GM23338 (cell line): ENCODE data around the gene HMGCS1. TPM values are rescaled to one million over a fixed set of nuclear protein-coding genes. Genes with fewer than 3 reads are reported as not detected.

Experiments
- ATAC-seq: fragments of 200-7000 bp; cut with Tn5 transposase; 3 replicates; pipeline ENCODE4 v1.9.1; 2020
- DNase-seq: peaks from one replicate; pipeline ENCODE4 v3.0.0-alpha.2; 2015; ENCODE audit warnings: low spot score
- H2AFZ ChIP-seq: fragments of 200-600 bp; sonication (generic); 2 replicates; pipeline ENCODE4 v1.8.0; 2016; ENCODE audit warnings: antibody characterized with exemption, mild to moderate bottlenecking, moderate library complexity
- H3F3A ChIP-seq: fragments of 200-600 bp; sonication (generic); replicated peaks from 2 replicates; pipeline ENCODE4 v1.8.0; 2017; ENCODE audit warnings: antibody characterized with exemption, mixed run types, low read depth
- H3K27ac ChIP-seq: fragments of 200-600 bp; sonication (generic); 2 replicates; pipeline ENCODE4 v1.6.1; 2016; ENCODE audit warnings: low read depth
- H3K27me3 ChIP-seq: fragments of 200-600 bp; sonication (generic); 2 replicates; pipeline ENCODE4 v1.8.0; 2016; ENCODE audit warnings: mild to moderate bottlenecking, mixed run types, moderate library complexity; ENCODE audit not compliant: insufficient read depth
- H3K36me3 ChIP-seq: fragments of 200-600 bp; sonication (generic); 2 replicates; pipeline ENCODE4 v1.8.0; 2016; ENCODE audit warnings: mild to moderate bottlenecking; ENCODE audit not compliant: insufficient read depth
- H3K4me1 ChIP-seq: fragments of 200-600 bp; sonication (generic); 2 replicates; pipeline ENCODE4 v1.8.0; 2016; ENCODE audit warnings: mild to moderate bottlenecking, moderate library complexity; ENCODE audit not compliant: insufficient read depth
- H3K4me2 ChIP-seq: fragments of 200-600 bp; sonication (generic); 2 replicates; pipeline ENCODE4 v1.7.1; 2017; ENCODE audit warnings: mixed run types
- H3K4me3 ChIP-seq: fragments of 200-600 bp; sonication (generic); 2 replicates; pipeline ENCODE4 v1.6.1; 2016; ENCODE audit warnings: mixed run types
- H3K79me2 ChIP-seq: fragments of 200-600 bp; sonication (generic); replicated peaks from 2 replicates; pipeline ENCODE4 v1.8.0; 2017; ENCODE audit warnings: mild to moderate bottlenecking; ENCODE audit not compliant: insufficient read depth
- H3K9me2 ChIP-seq: fragments of 200-600 bp; sonication (generic); 2 replicates; pipeline ENCODE4 v1.8.0; 2017; ENCODE audit not compliant: insufficient read depth
- H4K20me1 ChIP-seq: fragments of 200-600 bp; sonication (generic); replicated peaks from 2 replicates; pipeline ENCODE4 v1.8.0; 2017; ENCODE audit warnings: mild to moderate bottlenecking; ENCODE audit not compliant: insufficient read depth
- H3K27ac Mint-ChIP-seq: 2 replicates; pipeline ENCODE4 v1.8.0; 2020; ENCODE audit warnings: inconsistent platforms, mild to moderate bottlenecking, moderate library complexity, mixed read lengths
- H3K27me3 Mint-ChIP-seq: 3 replicates; pipeline ENCODE4 v1.8.0; 2022; ENCODE audit warnings: low read depth, mild to moderate bottlenecking, moderate library complexity, mixed read lengths, inconsistent platforms; ENCODE audit not compliant: insufficient read depth, poor library complexity
- H3K36me3 Mint-ChIP-seq: 3 replicates; pipeline ENCODE4 v1.8.0; 2021; ENCODE audit warnings: low read depth, mild to moderate bottlenecking, inconsistent platforms, moderate library complexity, mixed read lengths
- H3K4me1 Mint-ChIP-seq: 3 replicates; pipeline ENCODE4 v1.8.0; 2020; ENCODE audit warnings: mild to moderate bottlenecking, inconsistent platforms, mixed read lengths
- H3K4me3 Mint-ChIP-seq: 3 replicates; pipeline ENCODE4 v1.8.0; 2021; ENCODE audit warnings: moderate library complexity, mild to moderate bottlenecking, inconsistent platforms, mixed read lengths
- H3K9me3 Mint-ChIP-seq: 3 replicates; pipeline ENCODE4 v1.8.0; 2020; ENCODE audit warnings: moderate library complexity, mild to moderate bottlenecking, inconsistent platforms, mixed read lengths
- CREB1 ChIP-seq: fragments of 250-450 bp; sonication (Bioruptor Pico); IDR thresholded peaks from 2 replicates; pipeline ENCODE4 v1.5.0; 2020; ENCODE audit warnings: low read depth, mild to moderate bottlenecking, moderate library complexity
- CTCF ChIP-seq, 2 experiments: fragments of 200-600 bp in 1 of 2; sonication (generic) in 1 of 2; conservative IDR thresholded peaks; 2 replicates each; pipeline versions ENCODE4 v1.5.1 to v1.6.1; 2016 to 2017; ENCODE audit warnings: antibody characterized with exemption in 2 of 2, low read depth in 2 of 2, mild to moderate bottlenecking in 2 of 2, moderate library complexity in 1 of 2
- EZH2 ChIP-seq: fragments of 200-600 bp; sonication (generic); IDR thresholded peaks from one replicate; pipeline ENCODE4 v1.8.0; 2017; ENCODE audit warnings: antibody characterized with exemption, mild to moderate bottlenecking, low read depth; ENCODE audit not compliant: unreplicated experiment
- EZH2phosphoT487 ChIP-seq: fragments of 200-600 bp; sonication (generic); IDR thresholded peaks from one replicate; pipeline ENCODE4 v1.8.1; 2018; ENCODE audit warnings: antibody characterized with exemption; ENCODE audit not compliant: unreplicated experiment
- JUNB ChIP-seq: IDR thresholded peaks from one replicate; pipeline ENCODE4 v1.6.1; 2016; ENCODE audit warnings: antibody characterized with exemption; ENCODE audit not compliant: unreplicated experiment
- NANOG ChIP-seq: IDR thresholded peaks from 2 replicates; pipeline ENCODE4 v1.6.1; 2016; ENCODE audit warnings: antibody characterized with exemption, borderline replicate concordance
- POLR2AphosphoS5 ChIP-seq: IDR thresholded peaks from 2 replicates; pipeline ENCODE4 v1.6.1; 2016; ENCODE audit warnings: antibody characterized with exemption, low read depth
- STAT1 ChIP-seq: IDR thresholded peaks from one replicate; pipeline ENCODE4 v1.6.1; 2016; ENCODE audit warnings: antibody characterized with exemption; ENCODE audit not compliant: unreplicated experiment
- ZNF114 ChIP-seq: fragments of 250-450 bp; sonication (Bioruptor Pico); IDR thresholded peaks from 2 replicates; pipeline ENCODE4 v1.5.0; 2020; ENCODE audit warnings: mild to moderate bottlenecking, moderate library complexity
- ZNF331 ChIP-seq: fragments of 250-450 bp; sonication (Bioruptor Pico); IDR thresholded peaks from 2 replicates; pipeline ENCODE4 v1.5.0; 2020; ENCODE audit warnings: low read depth, mild to moderate bottlenecking, moderate library complexity
- ZNF462 ChIP-seq: fragments of 250-450 bp; sonication (Bioruptor Pico); IDR thresholded peaks from 2 replicates; pipeline ENCODE4 v1.5.0; 2020; ENCODE audit warnings: mild to moderate bottlenecking, moderate library complexity
- polyA plus RNA-seq: library from polyadenylated mRNA; unstranded; fragments of >200 nt; fragmentation: Nextera tagmentation; extraction: Ambion mirVana; gene quantifications from 2 replicates; pipeline ENCODE4 v1.2.1, GENCODE V29; 2016
- total RNA-seq: library from RNA; depleted of rRNA; stranded (reverse); fragments of >200 nt; shearing (Covaris generic); gene quantifications from 2 replicates; pipeline ENCODE4 v1.2.3, GENCODE V29; 2014
- TF ChIP-seq, protein P1 (sequence below): IDR thresholded peaks from one replicate; pipeline ENCODE4 v1.6.1; 2018; ENCODE audit warnings: antibody characterized with exemption; ENCODE audit not compliant: unreplicated experiment
- TF ChIP-seq, protein P2 (sequence below): IDR thresholded peaks from 2 replicates; pipeline ENCODE4 v1.6.1; 2016; ENCODE audit warnings: antibody characterized with exemption

The HMGCS1 gene
- total and polyA plus RNA-seq, 2 experiments from 2014 or later, result 172 to 278 TPM

DNA sequence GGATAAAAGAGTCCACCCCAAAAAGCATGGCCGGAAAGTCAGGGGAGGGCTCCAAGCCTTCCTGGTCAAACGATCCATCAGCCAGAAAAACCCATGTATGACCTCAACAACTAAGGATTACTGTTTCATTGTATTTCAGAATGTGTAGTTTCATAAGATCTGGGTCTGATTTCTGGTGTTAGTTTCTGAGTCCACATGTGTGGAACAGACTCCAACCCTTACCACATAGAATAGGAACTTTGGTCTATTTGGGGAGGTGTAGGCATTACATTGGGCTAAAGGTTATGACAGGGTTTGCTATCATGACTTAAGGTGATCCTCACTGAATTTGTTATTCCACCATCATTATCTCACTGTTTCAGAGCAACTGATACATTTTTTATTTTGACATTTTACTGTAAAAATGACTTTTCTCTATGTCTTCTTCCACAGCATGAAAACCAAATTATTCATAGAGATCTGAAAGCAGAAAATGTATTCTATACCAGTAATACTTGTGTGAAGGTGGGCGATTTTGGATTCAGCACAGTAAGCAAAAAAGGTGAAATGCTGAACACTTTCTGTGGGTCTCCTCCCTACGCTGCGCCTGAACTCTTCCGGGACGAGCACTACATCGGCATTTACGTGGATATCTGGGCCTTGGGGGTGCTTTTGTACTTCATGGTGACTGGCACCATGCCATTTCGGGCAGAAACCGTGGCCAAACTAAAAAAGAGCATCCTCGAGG lies 33.5 kb downstream of the HMGCS1 start:
- no peak for ATAC-seq
- TF ChIP-seq STAT1 (no peak), CTCF (conservative IDR thresholded peaks at IDR 0.05; ENCODE audit: low read depth in 2 of 2) (no peak), ZNF331 (CRISPR knock-in tag) (no peak), ZNF114 (CRISPR knock-in tag) (no peak), EZH2 (no peak), CREB1 (CRISPR knock-in tag) (no peak), EZH2phosphoT487 (no peak), ZNF462 (CRISPR knock-in tag) (no peak), NANOG (no peak), JUNB (no peak), POLR2AphosphoS5 (no peak)
- TF ChIP-seq, protein P1, sequence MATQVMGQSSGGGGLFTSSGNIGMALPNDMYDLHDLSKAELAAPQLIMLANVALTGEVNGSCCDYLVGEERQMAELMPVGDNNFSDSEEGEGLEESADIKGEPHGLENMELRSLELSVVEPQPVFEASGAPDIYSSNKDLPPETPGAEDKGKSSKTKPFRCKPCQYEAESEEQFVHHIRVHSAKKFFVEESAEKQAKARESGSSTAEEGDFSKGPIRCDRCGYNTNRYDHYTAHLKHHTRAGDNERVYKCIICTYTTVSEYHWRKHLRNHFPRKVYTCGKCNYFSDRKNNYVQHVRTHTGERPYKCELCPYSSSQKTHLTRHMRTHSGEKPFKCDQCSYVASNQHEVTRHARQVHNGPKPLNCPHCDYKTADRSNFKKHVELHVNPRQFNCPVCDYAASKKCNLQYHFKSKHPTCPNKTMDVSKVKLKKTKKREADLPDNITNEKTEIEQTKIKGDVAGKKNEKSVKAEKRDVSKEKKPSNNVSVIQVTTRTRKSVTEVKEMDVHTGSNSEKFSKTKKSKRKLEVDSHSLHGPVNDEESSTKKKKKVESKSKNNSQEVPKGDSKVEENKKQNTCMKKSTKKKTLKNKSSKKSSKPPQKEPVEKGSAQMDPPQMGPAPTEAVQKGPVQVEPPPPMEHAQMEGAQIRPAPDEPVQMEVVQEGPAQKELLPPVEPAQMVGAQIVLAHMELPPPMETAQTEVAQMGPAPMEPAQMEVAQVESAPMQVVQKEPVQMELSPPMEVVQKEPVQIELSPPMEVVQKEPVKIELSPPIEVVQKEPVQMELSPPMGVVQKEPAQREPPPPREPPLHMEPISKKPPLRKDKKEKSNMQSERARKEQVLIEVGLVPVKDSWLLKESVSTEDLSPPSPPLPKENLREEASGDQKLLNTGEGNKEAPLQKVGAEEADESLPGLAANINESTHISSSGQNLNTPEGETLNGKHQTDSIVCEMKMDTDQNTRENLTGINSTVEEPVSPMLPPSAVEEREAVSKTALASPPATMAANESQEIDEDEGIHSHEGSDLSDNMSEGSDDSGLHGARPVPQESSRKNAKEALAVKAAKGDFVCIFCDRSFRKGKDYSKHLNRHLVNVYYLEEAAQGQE, result no peak
- TF ChIP-seq, protein P2, sequence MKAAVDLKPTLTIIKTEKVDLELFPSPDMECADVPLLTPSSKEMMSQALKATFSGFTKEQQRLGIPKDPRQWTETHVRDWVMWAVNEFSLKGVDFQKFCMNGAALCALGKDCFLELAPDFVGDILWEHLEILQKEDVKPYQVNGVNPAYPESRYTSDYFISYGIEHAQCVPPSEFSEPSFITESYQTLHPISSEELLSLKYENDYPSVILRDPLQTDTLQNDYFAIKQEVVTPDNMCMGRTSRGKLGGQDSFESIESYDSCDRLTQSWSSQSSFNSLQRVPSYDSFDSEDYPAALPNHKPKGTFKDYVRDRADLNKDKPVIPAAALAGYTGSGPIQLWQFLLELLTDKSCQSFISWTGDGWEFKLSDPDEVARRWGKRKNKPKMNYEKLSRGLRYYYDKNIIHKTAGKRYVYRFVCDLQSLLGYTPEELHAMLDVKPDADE, result no peak

More for the DNA sequence above, 33.5 kb downstream of the HMGCS1 start:
- Mint-ChIP-seq H3K4me1 (no peaks in the 10 kb centered on the region; the same call in 2 of the 3 replicates), H3K4me3 (no peak overlapping the region), H3K27ac (no peak overlapping the region), H3K9me3 (no peaks in the 10 kb centered on the region), H3K27me3 (peaks cover 4% of the 10 kb centered on the region), H3K36me3 (no peaks in the 10 kb centered on the region; the same call in 2 of the 3 replicates)
- no peak for DNase-seq
- no peak overlapping the region for H3K4me3 ChIP-seq
- no peaks in the 10 kb centered on the region for H3K36me3 ChIP-seq
- no peaks in the 10 kb centered on the region for H3K79me2 ChIP-seq
- no peak overlapping the region for H2AFZ ChIP-seq
- H3K9me2 ChIP-seq, result peaks cover 7% of the 10 kb centered on the region; the same call in 1 of the 2 replicates
- H3K4me1 ChIP-seq, result no peaks in the 10 kb centered on the region
- H3K27me3 ChIP-seq, result no peaks in the 10 kb centered on the region
- no peak overlapping the region for H3K27ac ChIP-seq
- no peak overlapping the region for H3K4me2 ChIP-seq
- H4K20me1 ChIP-seq, result no peaks in the 10 kb centered on the region
- 0 out of 2 replicates have a peak, but pooled peaks cover 1% of the 10 kb centered on the region for H3F3A ChIP-seq
